Esophagus (tissue), 2 donors: ENCODE measurements around the gene RNF207. TPM values are rescaled to one million over a fixed set of nuclear protein-coding genes. Genes with fewer than 3 reads are reported as not detected.

Experiments used
- H3K27ac ChIP-seq, 2 donors: one replicate each; pipeline ENCODE4 v1.5.1; 2013; ENCODE audit warnings: low read depth in 2 of 2, mild to moderate bottlenecking in 2 of 2, inconsistent platforms in 1 of 2, low read length in 1 of 2, moderate library complexity in 1 of 2
- H3K27me3 ChIP-seq, 2 donors: one replicate each; pipeline ENCODE4 v1.6.1; 2013; ENCODE audit warnings: low read length in 2 of 2, control low read depth in 1 of 2, mild to moderate bottlenecking in 1 of 2; ENCODE audit not compliant: insufficient read depth in 2 of 2, control insufficient read depth in 1 of 2
- H3K36me3 ChIP-seq, 2 donors: one replicate each; pipeline ENCODE4 v1.6.1; 2013; ENCODE audit warnings: low read length in 1 of 2; ENCODE audit not compliant: control insufficient read depth in 2 of 2, insufficient read depth in 2 of 2
- H3K4me1 ChIP-seq, 2 donors: one replicate each; pipeline ENCODE4 v1.6.1; 2013; ENCODE audit warnings: low read length in 1 of 2; ENCODE audit not compliant: control insufficient read depth in 2 of 2, insufficient read depth in 2 of 2
- H3K4me3 ChIP-seq, 2 donors: one replicate each; pipeline ENCODE4 v1.5.1; 2013; ENCODE audit warnings: low read length in 2 of 2, mild to moderate bottlenecking in 2 of 2, low read depth in 1 of 2, moderate library complexity in 1 of 2
- H3K9me3 ChIP-seq, 2 donors: one replicate each; pipeline ENCODE4 v1.6.1; 2013; ENCODE audit warnings: mild to moderate bottlenecking in 2 of 2, low read depth in 1 of 2, low read length in 1 of 2, moderate library complexity in 1 of 2; ENCODE audit not compliant: control insufficient read depth in 2 of 2, insufficient read depth in 1 of 2
- WGBS, 2 donors: extraction: QIAGEN DNeasy Blood & Tissue Kit; methylation state at CpG; one replicate each; pipeline ENCODE4 v1.1.7; 2013; 5-methylcytosine and 5-hydroxymethylcytosine counted together
- polyA plus RNA-seq, 2 donors: library from polyadenylated mRNA; stranded (reverse); fragments of 200-250 nt; gene quantifications; one replicate each; pipeline ENCODE4 v1.2.3, GENCODE V29; 2013
- donor health status: healthy with polysubstance abuse.
- donor health status: Bipolar disorder and iron deficiency.

Gene RNF207
- polyA plus RNA-seq, 2 donors, result 17.0 to 68.0 TPM

DNA sequence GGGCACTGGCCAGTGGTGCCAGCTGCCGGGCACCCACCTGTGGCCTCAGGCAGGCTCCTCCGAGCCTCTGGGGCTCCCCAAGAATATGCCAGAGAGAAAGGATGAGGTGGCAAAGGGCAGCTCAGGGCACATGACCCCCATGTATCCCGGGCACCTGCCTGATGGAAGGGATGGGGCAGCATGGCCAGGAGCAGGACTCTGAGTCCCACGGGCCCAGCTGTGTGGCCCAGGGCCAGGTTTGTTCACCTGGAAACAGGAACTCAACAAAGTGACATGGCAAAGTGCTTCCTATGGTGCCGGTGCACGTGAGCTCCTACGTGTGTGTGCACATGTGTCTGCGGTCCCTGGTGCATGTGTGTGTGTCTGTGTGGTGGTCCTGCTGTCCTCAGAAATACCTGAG is 64.5 kb downstream of the RNF207 start:
- Histone ChIP-seq H3K27me3 (no peaks in the 10 kb centered on the region), H3K9me3 (no peaks in the 10 kb centered on the region), H3K36me3 (no peaks in the 10 kb centered on the region), H3K4me3 (no peak overlapping the region), H3K4me1 (peaks cover 0 to 21% of the 10 kb centered on the region in 2 donors), H3K27ac (no peak overlapping the region)
- 51 to 65% methylated on average over 8 of the region's 8 CpGs for whole genome bisulfite sequencing, 2 donors

Other genes starting within 250 kb of the RNF207 start
- gene NPHP4, start 213.7 kb upstream of the RNF207 start, polyA plus RNA-seq, result 1 to 10 TPM; 2.9 to 4.4 TPM
- 1 to 10 TPM; 2.2 to 2.8 TPM for gene KCNAB2, start 160.2 kb upstream of the RNF207 start, polyA plus RNA-seq
- under 1 TPM; 0.16 to 0.26 TPM for gene CHD5, start 25.8 kb upstream of the RNF207 start, polyA plus RNA-seq
- gene RPL22, start 6.5 kb upstream of the RNF207 start, polyA plus RNA-seq, result 100 to 1,000 TPM; 360 to 588 TPM
- 10 to 100 TPM; 16.3 to 27.1 TPM for gene ICMT, start 29.8 kb downstream of the RNF207 start, polyA plus RNA-seq
- gene HES3, start 38.1 kb downstream of the RNF207 start, polyA plus RNA-seq, result not detected
- 1 to 10 TPM; 2.7 to 3.9 TPM for gene GPR153, start 55.0 kb downstream of the RNF207 start, polyA plus RNA-seq
- 10 to 100 TPM; 12.3 to 39.7 TPM for gene ACOT7, start 187.6 kb downstream of the RNF207 start, polyA plus RNA-seq
- gene HES2, start 213.8 kb downstream of the RNF207 start, polyA plus RNA-seq, result 10 to 100 TPM; 34.2 to 34.3 TPM
- 10 to 100 TPM; 21.6 to 46.5 TPM for gene ESPN, start 218.7 kb downstream of the RNF207 start, polyA plus RNA-seq